Measurements from ENCODE around the gene RAB4A.
A peak's percentile ranks its signal among the peaks of the same experiment; 100 is the strongest.

RAB4A gene

GRCh38 chr1:229270547-229271447 lies at the start of gene RAB4A:
Gene RAB4A, plus strand, starts transcription at chr1:229271111. Its CDS starts 229 bp downstream, at chr1:229271340.
- DNase-seq, result peak; percentile 92 to 98 (median 97)

- DNase-seq, result no peak
These were observed 48.8 kb upstream of the RAB4A start for GRCh38 chr1:229222081-229222480.

GRCh38 chr1:229223498-229223897 lies 47.4 kb upstream of the RAB4A start:
- DNase-seq, result no peak

GRCh38 chr1:229224308-229224707 lies 46.6 kb upstream of the RAB4A start:
- peak; percentile 22 to 42 (median 34) for DNase-seq

GRCh38 chr1:229225331-229225782 lies 45.6 kb upstream of the RAB4A start:
- no peak for DNase-seq

- peak; percentile 27 to 54 (median 50) for DNase-seq
These were observed 44.1 kb upstream of the RAB4A start for GRCh38 chr1:229226796-229227195.

- peak; percentile 76 to 88 (median 85) for DNase-seq
These were observed 43.5 kb upstream of the RAB4A start for GRCh38 chr1:229227298-229227919.

GRCh38 chr1:229228522-229228921 lies 42.4 kb upstream of the RAB4A start:
- DNase-seq, result no peak

GRCh38 chr1:229229137-229229720 lies 41.7 kb upstream of the RAB4A start:
- peak in 2 of 3 donors; percentile 24 to 52 for DNase-seq

- DNase-seq, result peak; percentile 63 to 64 (median 63)
These were observed 41.2 kb upstream of the RAB4A start for GRCh38 chr1:229229721-229230139.

- peak; percentile 78 to 82 (median 79) for DNase-seq
These were observed 40.6 kb upstream of the RAB4A start for GRCh38 chr1:229230140-229230892.

- peak; percentile 84 to 85 (median 85) for DNase-seq
These were observed 39.8 kb upstream of the RAB4A start for GRCh38 chr1:229230893-229231753.

- DNase-seq, result no peak
These were observed 39.2 kb upstream of the RAB4A start for GRCh38 chr1:229231754-229232119.

- DNase-seq, result no peak
These were observed 35.9 kb upstream of the RAB4A start for GRCh38 chr1:229234870-229235472.

- DNase-seq, result no peak
These were observed 33.6 kb upstream of the RAB4A start for GRCh38 chr1:229237320-229237719.

- DNase-seq, result no peak
These were observed 32.7 kb upstream of the RAB4A start for GRCh38 chr1:229238231-229238630.

GRCh38 chr1:229238674-229239415 lies 32.1 kb upstream of the RAB4A start:
- DNase-seq, result no peak

- no peak for DNase-seq
These were observed 30.4 kb upstream of the RAB4A start for GRCh38 chr1:229240532-229240931.

- DNase-seq, result no peak
These were observed 29.5 kb upstream of the RAB4A start for GRCh38 chr1:229241390-229241789.

GRCh38 chr1:229243638-229244037 lies 27.3 kb upstream of the RAB4A start:
- DNase-seq, result no peak

- DNase-seq, result no peak
These were observed 26.8 kb upstream of the RAB4A start for GRCh38 chr1:229244091-229244490.
